GM19240 (cell line): ENCODE measurements around the gene UBE2L6.
A peak's percentile ranks its signal among the peaks of the same experiment; 100 is the strongest.

Experiments
- DNase-seq: peaks from one replicate; pipeline ENCODE4 v3.0.0; 2011; ENCODE audit warnings: low spot score; ENCODE audit not compliant: insufficient read length

The UBE2L6 gene

DNA sequence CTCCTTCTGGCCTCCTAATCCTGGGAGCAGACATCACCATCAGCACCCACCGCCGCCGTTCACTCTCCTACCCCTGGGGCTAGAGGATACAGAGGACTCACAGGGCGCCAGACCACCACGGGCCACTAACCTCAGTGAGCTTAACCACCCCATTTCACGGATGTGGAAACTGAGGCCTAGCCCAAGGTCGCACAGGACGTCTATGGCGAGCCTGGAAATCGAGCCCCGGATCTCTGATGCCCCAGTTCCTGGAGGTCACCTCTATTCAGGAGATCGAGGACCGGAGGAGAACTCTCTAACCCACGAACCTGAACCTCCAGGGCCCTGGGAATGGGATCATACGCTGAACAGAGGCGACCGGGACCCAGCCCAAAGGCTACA lies 37.3 kb downstream of the UBE2L6 start:
- DNase-seq: no peak

DNA sequence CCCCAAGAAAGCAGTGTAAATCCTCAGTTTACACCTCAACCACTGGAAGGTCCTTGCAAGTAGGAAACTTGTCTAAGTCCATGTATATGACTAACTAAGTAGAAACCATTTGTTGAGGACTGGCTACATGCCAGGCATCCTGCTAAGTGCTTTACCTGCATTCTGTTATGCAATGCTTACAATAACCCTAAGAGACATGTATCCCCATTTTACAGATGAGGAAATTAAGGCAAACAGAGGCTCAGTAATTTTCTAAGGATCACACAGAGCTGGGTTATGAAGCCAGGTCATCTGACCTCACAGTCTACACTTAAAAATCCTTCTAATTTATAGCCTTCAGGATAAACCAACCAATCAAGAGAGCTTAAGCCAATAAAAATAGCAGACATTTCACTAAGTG lies 38.5 kb downstream of the UBE2L6 start:
- no peak for DNase-seq

DNA sequence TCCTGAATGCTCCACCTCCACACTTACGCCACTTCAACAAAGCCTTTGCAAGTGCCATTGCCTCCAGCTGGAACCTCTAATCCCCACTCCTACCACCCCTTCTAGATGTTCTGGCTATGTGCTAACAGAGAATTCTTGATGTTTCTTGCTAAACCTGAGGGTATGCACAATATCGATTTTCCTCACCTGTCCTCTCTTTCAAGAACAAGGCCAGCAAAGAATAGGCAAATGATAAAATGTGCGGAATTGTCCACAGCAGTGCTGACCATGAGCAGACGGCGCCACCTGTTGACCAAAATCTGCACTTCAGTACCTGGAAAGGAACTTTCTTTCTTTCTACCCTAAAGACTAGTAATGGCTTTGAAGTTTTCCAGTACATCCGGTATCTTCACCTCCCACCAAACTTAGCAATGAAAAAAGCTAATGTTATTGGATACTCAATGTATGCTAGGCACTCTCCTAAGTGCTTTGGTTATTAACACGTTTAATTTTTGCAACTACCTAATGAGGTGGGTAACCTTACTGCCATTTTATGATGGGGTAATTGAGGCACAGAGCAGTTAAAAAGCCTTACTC lies 40.3 kb downstream of the UBE2L6 start:
- no peak for DNase-seq

DNA sequence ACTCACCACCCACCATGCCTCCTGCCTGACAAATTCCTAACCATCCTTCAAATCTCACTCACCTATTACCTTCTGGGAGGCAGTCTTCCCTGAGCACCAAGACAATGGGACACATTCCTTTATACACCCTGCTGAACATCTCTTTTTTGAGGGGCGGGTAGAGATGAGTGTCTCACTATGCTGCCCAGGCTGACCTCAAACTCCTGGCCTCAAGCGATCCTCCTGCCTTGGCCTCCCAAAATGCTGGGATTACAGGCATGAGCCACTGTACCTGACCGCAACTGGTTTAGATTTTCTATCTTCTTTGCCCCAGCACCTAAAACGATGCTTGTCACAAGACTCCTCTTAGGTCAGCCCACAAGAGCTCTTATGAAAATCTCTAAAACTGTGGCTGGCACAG lies 44.1 kb downstream of the UBE2L6 start:
- DNase-seq: no peak

DNA sequence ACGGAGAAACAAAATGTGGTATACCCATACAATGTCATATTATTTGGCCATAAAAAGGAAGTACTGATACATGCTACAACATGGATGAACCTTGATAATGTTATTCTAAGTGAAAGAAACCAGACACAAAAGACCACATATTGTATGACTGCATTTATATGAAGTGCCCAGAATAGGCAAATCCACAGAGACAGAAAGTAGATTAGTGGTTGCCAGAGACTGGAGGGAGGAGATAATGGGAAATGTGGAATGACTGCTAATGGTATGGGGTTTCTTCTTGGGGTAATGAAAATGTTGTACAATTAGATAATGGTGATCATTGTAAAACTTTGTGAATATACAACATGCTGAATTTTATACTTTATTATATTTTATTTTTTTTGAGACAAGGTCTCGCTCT lies 46.4 kb downstream of the UBE2L6 start:
- DNase-seq: no peak

DNA sequence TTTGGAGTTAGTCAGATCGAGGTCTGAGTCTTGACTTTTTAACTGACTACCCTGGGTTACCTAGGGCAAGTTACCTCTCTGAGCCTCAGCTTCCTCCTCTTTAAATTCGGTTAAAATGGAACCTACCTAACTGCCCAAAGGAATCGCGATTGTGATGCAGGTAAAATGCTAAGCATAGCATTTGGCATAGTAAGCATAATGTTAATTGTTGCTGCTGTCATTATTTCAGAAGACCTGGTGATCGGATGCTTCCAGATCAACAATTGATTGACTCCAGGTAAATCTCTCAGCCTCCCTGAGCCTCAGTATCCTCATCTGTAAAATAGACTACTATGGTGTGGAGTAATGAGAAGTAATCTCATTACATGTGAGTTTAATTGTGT lies 51.4 kb downstream of the UBE2L6 start:
- DNase-seq: no peak

DNA sequence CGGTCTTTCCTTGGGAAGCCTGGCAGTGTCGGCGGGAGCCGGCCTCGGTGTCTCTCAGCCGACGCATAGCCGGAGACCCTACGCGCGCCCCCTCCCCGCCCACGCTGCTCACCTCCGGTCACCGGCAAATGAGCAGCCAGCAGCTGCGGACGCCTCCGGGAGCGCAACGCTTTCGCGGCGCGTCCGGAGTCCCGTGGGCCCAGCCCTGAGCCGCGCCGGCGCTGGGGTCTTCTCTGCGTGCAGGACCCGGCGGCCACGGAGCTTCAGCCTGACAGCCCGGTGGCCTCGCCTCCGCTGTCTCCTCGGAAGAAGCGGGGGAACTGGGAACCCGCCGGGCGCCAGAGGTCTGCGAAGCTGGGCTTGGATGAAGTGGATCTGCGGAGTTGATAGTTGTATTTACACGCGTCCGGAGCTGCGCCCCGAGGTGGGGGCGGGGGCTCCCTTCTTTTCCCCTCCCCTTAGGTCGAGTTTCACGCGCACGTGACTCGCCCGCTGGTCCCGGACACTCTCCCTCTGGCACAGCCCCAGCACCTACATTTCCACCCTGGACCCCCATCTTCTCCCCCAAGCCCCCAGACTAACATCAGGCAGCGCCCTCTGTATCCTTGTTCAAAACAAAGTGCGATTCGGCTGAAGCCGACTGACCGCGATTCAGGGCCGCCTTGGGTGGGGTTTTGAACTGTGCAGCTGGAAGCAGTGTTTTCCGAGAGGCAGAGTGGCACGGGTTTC lies 52.0 kb downstream of the UBE2L6 start, which contains the start of gene SLC43A1:
SLC43A1 (minus strand) TSS at position 371 of the 729 bp plus-strand sequence. CDS start 1,591 bp downstream, outside the sequence.
- DNase-seq: peak; percentile 26

DNA sequence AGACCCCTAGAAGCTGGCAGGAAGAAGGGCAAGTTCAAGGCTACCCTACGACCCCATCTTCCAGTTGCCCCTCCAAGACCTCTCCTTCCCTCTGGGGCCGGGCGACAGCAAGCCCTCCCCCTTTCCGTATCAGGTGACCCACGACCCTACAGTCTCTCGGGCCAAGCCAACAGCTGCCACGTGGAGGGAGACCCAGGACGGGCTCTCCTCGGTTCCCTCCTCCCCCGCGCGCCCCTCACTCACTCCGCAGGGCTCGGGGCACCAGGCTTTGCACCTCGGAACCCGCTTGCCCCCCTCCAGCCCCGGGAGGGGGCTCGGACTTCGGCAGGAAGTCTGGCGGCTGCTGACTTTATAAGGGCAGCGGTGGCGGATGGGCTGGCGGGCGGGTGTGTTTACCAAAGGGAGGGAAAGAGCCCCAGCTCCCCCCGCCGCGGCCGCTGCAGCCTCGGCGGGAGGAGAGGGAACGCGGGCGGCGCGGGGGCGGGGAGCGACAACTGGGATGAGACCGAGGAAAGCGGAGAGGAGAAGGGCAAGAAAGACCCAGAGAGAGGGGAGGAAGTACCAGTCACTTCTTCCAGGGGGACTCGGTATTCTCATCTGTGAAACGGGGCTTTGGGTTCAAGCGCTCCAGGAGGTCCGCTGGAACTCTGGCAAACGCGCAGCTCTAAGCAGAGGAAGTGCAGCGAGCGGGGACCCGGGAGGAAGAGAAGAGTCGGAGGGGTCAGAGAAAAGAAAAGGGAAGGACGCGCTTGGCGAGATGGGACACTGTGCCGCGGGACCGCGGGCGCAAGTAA lies 52.7 kb downstream of the UBE2L6 start:
- DNase-seq: no peak

DNA sequence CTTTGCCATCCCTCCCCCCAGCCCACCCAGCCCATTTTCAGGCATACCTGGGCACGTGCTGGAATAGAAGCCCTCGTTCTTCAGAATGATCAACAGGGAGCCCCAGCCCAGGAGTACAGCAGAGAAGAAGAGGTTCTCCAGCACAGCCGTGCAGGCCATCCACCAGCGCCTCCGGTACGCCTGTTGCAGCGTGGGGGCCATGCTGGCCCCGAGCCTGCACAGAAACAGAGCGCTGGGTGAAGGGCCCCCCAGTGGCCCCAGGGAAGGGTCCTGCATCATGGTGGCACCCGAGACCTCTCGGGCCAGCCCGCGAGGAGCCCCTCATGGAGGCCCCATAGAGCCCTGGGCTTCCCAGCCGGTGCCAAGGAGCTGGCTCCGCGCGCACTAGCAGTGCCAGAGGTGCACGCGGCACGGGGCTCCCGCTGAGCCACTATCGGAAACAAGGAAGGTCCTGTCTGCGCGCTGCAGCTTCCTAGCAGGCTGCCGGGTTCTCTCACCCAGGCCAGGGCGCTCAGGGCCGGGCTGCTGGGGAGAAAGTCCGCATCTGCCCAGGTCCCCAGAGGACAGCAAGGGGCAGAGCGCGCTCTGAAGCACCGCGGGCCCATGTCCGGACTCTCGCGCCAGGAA lies 53.4 kb downstream of the UBE2L6 start:
- no peak for DNase-seq

DNA sequence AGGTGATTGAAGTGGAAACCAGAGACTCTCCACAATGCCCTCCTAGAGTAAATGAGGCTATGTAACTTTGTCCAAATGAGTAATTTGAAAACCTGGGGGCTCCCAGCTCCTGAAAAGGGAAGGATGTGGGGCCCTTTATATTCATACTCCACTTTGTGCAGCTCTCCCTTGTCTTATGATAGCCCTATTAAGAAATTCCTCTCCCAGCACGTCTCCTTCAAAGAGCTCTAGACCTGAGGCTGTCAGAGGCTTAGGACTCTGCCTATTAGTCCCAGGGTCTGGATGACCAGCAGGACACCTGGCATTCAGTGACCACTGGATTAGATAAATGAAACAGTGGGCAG lies 54.0 kb downstream of the UBE2L6 start:
- no peak for DNase-seq

DNA sequence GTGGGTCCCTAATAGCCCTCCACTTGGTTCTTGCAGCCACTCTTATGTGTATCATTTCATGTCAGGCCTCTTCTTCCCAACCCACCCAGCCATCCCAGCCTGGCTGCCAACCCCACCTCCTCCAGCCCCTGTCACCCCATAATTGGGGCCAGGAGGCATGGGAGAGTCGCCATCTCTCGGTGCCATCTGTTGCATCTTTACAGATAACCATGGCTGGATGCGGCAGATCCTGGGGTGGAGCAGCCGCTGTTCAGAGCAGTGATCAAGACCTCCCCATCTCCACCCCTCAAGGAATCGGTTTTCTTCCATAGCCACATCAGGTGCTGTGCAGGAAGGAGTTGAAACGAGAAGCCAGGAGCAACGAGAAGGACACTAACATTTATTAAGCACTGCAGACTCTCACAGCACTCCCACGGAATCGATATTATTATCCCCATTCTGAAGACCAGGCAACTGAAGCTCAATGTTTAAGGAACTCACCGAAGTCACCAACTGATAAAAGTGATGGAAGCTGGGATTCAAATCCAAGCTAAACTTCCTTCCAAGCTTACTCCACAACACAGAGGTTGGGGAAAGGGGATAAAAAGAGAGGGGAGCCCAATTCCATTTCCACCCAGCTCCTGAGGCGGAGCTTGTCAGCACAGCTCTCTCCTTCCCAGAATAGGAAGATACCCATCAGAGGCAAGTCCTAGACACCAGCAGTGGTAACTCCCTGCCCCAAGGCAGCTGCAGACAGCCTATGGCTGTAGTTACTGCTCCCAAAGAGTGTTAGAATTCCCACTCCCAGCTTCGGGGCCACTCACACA lies 54.6 kb downstream of the UBE2L6 start:
- no peak for DNase-seq

DNA sequence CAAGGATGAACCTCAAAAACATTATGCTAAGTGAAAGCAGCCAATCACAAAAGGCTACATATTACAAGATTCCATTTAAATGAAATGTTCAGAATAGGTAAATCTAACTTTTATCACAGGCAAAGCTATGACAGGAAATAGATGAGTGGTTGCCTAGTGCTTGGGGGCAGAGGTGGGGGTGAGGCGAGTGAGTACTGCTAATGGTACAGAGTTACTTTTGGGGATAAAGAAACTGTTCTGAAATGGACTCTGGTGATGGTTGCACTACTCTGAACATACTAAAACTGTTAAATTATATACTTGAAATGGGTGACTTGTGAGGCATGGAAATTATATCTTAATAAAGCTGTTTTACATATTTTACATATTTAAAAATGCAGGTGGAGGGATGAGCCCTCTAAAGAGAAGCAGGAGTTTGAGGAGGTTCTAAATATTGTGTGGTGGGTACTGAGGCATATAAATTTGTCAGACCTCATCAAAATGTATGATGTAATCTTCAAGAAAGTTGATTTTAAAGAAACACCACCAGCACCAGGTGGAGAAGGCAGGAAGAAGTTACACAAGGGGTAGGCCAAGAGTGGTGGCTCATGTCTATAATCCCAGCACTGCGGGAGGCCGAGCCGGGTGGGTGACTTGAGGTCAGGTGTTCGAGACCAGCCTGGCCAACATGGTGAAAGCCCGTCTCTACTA lies 55.6 kb downstream of the UBE2L6 start:
- no peak for DNase-seq

DNA sequence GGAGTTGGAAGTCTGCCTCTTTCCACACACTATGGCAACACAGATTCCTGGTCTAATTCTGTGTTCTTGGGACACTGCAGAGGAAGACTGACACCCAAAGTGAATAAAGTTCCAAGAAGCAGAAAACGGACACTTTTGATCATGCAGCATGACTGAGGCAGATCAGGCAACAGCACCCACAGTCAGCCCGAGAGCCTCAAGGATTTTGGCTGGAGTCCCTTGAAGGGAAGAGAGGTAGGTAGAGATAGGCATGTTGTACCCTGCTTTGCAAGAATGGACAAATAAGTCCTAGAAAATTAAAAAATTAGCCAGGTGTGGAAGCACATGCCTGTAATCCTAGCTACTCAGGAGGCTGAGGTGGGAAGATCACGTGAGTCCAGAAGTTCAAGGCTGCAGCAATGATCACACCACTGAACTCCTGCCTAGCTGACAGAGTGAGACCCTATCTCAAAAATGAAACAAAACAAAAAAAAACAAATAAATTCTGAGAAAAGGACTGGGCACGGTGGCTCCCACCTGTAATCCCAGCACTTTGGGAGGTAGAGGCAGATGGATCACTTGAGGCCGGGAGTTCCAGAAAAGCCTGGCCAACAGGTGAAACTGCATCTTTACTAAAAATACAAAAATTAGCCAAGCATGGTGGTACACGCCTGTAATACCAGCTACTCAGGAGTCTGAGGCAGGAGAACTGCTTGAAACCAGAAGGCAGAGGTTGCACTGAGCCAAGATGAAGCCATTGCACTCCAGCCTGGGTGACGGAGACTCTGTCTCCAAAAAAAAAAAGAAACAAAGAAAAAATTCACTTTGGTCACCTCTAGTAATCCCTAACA lies 58.9 kb downstream of the UBE2L6 start:
- DNase-seq: no peak

DNA sequence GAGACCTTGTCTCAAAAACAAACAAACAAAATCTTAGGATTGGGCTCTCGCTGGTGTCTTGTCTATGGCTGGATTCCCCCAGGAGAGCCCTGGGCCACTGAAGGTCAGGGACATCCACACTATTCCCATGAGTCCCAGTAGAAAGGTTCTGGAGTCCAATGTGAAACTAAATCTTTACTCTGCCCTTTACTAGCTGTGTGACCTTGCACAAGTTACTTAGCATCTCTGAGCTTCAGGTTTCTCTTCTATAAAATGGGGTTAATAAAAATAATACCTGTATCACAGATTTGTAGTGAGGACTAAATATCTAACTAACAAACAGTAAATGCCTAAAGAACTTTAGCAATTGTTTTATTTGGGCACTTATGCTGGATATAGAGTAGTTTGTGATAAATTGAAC lies 61.0 kb downstream of the UBE2L6 start:
- DNase-seq: no peak

DNA sequence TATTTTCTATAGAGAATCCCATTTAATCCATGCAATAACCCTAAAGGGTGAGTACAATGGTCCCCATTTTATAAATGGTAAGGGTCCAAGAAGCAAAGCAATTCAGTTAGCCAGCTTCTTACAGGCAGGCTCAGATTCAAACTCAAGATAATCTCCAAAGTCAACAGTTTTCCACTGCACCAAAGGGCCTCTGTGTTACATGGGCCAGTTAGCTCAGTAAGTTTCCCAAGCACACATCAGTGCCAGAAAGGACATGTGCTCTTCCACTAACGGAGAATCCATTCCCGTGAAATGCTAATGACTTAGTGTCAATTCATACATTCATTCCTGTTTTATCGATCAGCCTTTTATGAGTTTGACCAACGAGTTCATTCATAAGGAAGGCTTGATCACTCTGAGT lies 63.0 kb downstream of the UBE2L6 start:
- DNase-seq: no peak

DNA sequence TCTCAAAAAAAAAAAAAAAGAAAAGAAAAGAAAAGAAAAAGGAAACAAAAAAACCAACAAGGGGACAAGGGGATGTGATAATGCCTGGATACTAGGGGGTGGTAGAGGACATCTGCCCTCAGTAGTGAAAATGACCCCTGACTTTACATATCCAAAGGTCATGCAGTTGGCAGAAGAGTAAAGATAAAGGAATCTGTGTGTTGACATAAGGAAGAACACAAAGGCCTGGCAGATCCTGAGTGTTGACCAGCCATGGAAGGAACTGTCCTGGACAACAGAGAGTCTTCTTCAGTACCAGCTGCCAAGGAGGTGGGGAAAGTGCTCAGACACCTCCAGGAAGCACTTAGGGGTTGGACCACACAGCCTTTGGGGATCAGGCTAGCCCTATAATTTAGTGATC lies 64.6 kb downstream of the UBE2L6 start:
- no peak for DNase-seq

DNA sequence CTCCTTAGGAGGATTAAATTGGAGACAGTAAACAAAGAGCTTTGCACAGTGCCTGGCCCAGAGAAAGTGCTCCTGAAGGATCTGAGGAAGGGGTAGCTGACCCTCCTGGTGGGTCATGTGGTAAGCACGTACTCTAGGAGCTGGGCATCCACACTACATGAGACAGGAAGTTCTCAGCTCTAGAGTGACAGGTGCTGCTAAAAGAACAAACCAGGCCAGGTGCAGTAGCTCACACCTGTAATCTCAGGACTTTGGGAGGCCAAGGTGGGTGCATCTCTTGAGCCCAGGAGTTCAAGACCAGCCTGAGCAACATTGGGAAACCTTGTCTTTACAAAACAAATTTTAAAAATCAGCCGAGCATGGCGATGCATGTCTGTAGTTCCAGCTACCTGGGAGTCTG lies 65.1 kb downstream of the UBE2L6 start:
- DNase-seq: no peak

DNA sequence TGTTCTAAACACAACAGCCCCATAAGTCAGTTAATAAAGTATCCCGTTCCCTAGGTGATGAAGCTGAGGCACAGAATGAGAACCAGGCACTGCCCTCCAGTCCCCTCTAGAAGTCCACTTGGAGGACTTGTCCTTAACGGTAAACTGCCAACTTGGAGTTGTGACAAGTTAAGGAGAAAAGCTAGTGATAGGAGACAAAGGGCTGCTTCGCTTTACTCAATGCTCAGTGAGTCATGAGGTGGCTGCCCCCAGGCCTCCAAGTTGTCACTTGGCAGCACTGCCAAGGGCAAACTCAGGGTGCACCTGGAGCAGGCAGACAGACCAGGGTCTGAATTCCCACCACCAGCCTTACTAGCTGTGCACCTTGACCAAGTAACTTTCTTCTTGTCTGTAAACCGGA lies 65.5 kb downstream of the UBE2L6 start:
- DNase-seq: no peak
